ENCODE data around the gene IL16.
"Not testable (repeated sequence)": the region's sequence is repeated elsewhere in the genome, so short reads cannot be mapped to it uniquely, and the experiment has no call there.

Gene IL16

GRCh38 chr15:81314378-81314777 is 117.7 kb downstream of the IL16 start:
- no peak overlapping the region for H3K4me3 ChIP-seq (ENCODE audit: low read length)
- TF ChIP-seq ZNF274 (IDR thresholded peaks at IDR 0.05; ENCODE audit: low read depth, low read length) = no peak

DNA sequence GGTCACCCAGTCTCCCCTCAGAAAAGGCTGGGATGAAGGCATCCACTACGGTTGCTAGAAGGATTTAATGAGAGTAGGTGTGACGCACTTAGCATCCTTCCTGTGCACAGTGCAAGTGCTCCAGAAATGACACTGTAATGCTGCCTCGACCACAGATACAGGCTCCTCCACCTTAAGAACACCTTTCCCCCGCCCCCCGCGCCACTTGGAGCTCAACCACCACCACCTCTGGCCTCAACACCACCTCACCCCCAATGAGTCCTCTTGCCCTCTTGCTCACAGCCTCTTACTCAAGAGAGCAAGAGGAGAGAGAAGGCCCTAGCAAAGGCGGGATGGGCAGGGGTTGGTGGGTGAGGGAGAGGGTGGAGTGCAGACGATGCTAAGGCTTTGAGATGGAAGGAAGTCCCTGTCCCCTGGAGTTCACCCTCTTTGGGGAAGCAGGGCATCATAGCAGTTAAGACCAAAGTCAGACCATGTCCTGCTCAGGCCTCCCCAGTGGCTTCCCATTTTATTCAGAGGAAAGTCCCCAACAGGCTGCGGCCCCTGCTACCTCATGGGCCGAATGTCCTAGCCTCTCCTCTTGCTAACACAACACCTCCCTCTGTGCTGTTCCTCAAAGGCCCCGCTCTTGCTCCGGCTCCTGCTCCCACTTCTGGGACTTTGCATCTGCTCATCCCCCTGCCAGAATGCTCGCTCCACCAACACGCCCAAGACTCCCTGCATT is 118.9 kb downstream of the IL16 start:
- no peak overlapping the region for H3K4me3 ChIP-seq (ENCODE audit: low read length)
- TF ChIP-seq ZNF274 (IDR thresholded peaks at IDR 0.05; ENCODE audit: low read depth, low read length) = no peak

DNA sequence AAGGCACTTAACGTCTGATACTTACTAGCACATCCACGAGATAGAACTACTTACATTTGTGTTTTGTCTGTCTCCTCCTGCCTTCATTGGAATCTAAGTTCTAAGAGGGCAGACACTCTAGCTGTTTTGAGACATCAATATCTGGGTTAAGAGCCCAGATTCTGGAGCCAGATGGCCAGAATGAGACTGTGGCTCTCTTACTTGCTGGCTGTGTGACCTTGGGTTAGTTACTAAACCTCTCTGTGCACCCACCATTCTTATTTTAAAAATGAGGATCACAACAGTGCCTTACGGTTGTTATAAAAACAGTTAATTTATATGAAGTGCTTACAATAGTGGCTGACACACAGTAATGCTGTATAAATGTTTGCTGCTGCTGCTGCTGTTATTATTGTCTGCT is 119.6 kb downstream of the IL16 start:
- no peak for TF ChIP-seq ZNF274 (IDR thresholded peaks at IDR 0.05; ENCODE audit: low read depth, low read length)

GRCh38 chr15:81317642-81318017 is 121.0 kb downstream of the IL16 start:
- H3K4me3 ChIP-seq (ENCODE audit: low read length) = no peak overlapping the region
- TF ChIP-seq ZNF274 (IDR thresholded peaks at IDR 0.05; ENCODE audit: low read depth, low read length) = no peak

More for the DNA sequence above, 119.6 kb downstream of the IL16 start:
- no peak overlapping the region for H3K4me3 ChIP-seq (ENCODE audit: low read length)

- H3K4me3 ChIP-seq (ENCODE audit: low read length) = no peak overlapping the region
- no peak for TF ChIP-seq ZNF274 (IDR thresholded peaks at IDR 0.05; ENCODE audit: low read depth, low read length)
Observed at GRCh38 chr15:81321667-81322066, 125.0 kb downstream of the IL16 start.

DNA sequence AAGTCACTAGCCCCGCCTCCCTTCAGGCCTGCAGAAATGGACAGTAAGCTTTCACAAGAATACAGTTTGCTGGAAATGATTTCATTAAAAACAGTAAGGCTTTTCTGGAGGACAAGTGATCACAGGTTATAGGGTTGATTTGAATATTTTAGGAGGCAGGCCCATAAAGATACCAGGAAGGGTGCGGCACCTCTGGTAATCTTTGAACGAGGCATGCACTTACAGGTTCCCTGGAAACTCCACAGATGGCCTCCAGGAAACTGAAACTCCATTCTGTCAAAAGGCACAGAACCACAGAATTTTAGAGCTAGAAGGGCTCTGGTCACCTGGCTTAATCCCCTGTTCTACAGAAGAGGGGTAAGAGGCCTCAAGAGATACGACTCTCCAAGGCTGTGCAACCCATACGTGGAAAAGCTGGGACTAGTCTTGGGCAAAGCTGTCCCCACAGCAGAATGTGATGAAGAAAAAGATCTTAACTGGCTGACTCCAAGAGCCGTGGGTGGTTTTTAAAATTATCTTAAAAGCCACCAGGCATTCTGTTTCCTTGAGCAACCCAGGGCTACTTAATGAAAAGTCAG is 126.1 kb downstream of the IL16 start:
- H3K4me3 ChIP-seq (ENCODE audit: low read length) = peak overlapping the region; percentile 35; the same call in 1 of the 2 replicates

DNA sequence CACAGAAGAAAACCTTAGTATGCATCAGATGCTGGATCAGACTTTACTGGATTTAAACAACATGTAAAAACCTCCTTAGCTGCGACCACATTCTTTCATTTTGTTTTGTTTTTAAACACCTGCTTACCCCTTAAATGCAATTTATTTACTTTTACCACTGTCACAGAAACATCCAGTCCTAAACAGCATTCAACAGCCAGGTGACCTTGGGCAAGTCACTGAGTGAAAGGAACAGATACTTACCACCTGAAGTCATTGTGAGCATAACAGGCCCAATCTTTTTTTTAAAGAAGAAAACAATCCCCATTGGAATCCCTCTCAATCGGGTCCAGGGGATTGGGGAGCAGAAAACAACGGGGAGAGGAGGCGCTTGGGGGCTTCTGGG is 126.9 kb downstream of the IL16 start:
- TF ChIP-seq ZNF274 (IDR thresholded peaks at IDR 0.05; ENCODE audit: low read depth, low read length) = no peak
- peak overlapping the region; percentile 88 for H3K4me3 ChIP-seq (ENCODE audit: low read length)

More for the DNA sequence above, 126.1 kb downstream of the IL16 start:
- no peak for TF ChIP-seq ZNF274 (IDR thresholded peaks at IDR 0.05; ENCODE audit: low read depth, low read length)

GRCh38 chr15:81323944-81324881 is 127.5 kb downstream of the IL16 start, which contains the start of gene STARD5:
TSS of gene STARD5 (minus strand) at chr15:81324141. CDS start at chr15:81324099, 42 bp downstream.
- TF ChIP-seq ZNF274 (IDR thresholded peaks at IDR 0.05; ENCODE audit: low read depth, low read length) = no peak
- peak within 1 kb of the TSS; percentile 88 for H3K4me3 ChIP-seq (ENCODE audit: low read length)

DNA sequence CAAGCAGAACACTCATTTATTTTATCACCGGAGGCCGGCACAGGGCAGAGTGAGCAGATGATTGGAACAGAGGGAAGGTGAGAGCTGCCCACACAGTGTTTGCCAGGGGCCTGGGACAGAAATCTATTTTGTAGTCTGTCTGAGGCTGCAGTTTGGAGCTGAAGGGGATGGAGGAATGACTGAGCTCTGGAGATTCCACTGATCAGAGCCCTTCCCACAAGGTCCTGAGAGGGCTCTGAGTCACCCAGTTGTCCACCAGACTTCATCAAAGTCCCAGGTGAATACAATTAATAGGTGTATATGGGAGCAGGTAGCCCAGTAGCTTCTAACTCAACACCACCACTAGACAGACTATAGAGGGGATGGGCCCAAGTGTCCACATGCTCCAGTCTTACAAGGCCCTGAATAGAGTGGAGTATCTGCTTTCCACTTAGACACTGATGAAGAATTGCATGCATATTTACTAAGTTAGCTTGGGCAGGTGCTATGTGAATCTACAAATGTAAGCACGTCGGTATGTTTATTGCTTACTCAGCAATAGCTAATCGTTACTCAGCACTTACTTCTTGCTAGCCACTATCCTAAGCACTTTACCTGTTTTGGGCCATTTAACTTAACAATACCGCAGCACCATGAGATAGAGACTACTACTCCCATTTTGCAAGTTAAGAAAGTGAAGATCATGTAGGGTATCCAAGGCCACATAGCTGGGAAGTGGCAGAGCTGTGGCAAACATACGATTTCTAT is 130.0 kb downstream of the IL16 start:
- no peak overlapping the region for H3K4me3 ChIP-seq (ENCODE audit: low read length)
- no peak for TF ChIP-seq ZNF274 (IDR thresholded peaks at IDR 0.05; ENCODE audit: low read depth, low read length)

- no peak for TF ChIP-seq ZNF274 (IDR thresholded peaks at IDR 0.05; ENCODE audit: low read depth, low read length)
- no peak overlapping the region for H3K4me3 ChIP-seq (ENCODE audit: low read length)
Observed at GRCh38 chr15:81327516-81327915, 130.8 kb downstream of the IL16 start.

GRCh38 chr15:81329446-81329845 is 132.8 kb downstream of the IL16 start:
- no peak overlapping the region for H3K4me3 ChIP-seq (ENCODE audit: low read length)

GRCh38 chr15:81330366-81331090 is 133.8 kb downstream of the IL16 start:
- TF ChIP-seq ZNF274 (IDR thresholded peaks at IDR 0.05; ENCODE audit: low read depth, low read length) = no peak
- no peak overlapping the region for H3K4me3 ChIP-seq (ENCODE audit: low read length)

More at GRCh38 chr15:81329446-81329845, 132.8 kb downstream of the IL16 start:
- TF ChIP-seq ZNF274 (IDR thresholded peaks at IDR 0.05; ENCODE audit: low read depth, low read length) = no peak

GRCh38 chr15:81331141-81331540 is 134.5 kb downstream of the IL16 start:
- H3K4me3 ChIP-seq (ENCODE audit: low read length) = not testable (repeated sequence)
